K562 (cell line): Measurements from ENCODE around the gene SLC38A8. TPM values are rescaled to one million over a fixed set of nuclear protein-coding genes. Genes with fewer than 3 reads are reported as not detected.

Experiments
- CSDE1 ChIP-seq, 2 experiments: fragments of 450-650 bp; IDR thresholded peaks; 2 replicates each; pipeline ENCODE4 v1.6.1; 2016; ENCODE audit warnings: mild to moderate bottlenecking in 1 of 2
- DPF2 ChIP-seq: fragments of 450-650 bp; IDR thresholded peaks from 2 replicates; pipeline ENCODE4 v1.6.1; 2016
- EP300 ChIP-seq: IDR thresholded peaks from 2 replicates; pipeline ENCODE4 v1.6.1; 2012; ENCODE audit warnings: low read length, improper control_type of control experiment
- KAT2B ChIP-seq: IDR thresholded peaks from one replicate; pipeline ENCODE4 v1.6.1; 2012; ENCODE audit warnings: low read depth, mild to moderate bottlenecking, control low read depth, inconsistent platforms, low read length, moderate library complexity
- KLF16 ChIP-seq: IDR thresholded peaks from 2 replicates; pipeline ENCODE4 v1.6.1; 2016; ENCODE audit warnings: antibody characterized with exemption
- L3MBTL2 ChIP-seq: fragments of 450-650 bp; IDR thresholded peaks from 2 replicates; pipeline ENCODE4 v1.6.1; 2016; ENCODE audit warnings: mild to moderate bottlenecking, moderate library complexity
- RCOR1 ChIP-seq, 2 experiments: IDR thresholded peaks; 2 replicates each; pipeline ENCODE4 v1.6.1; 2012; ENCODE audit warnings: low read depth in 2 of 2, low read length in 2 of 2, borderline replicate concordance in 1 of 2, improper control_type of control experiment in 1 of 2
- SRF ChIP-seq, 2 experiments: fragments of 250-450, 450-650 bp in 1 of 2; sonication (Bioruptor Pico) in 1 of 2; sonication (generic) in 1 of 2; formaldehyde crosslinking; IDR thresholded peaks; 2 replicates each; pipeline versions ENCODE4 v1.5.0 to v1.5.1; 2020 to 2022; ENCODE audit warnings: mild to moderate bottlenecking in 1 of 2, missing genetic modification reagents in 1 of 2
- TBL1XR1 ChIP-seq, 2 experiments: IDR thresholded peaks; 2 replicates each; pipeline ENCODE4 v1.6.1; 2012; ENCODE audit warnings: improper control_type of control experiment in 2 of 2, low read length in 2 of 2, mild to moderate bottlenecking in 1 of 2
- ZNF347 ChIP-seq: fragments of 450-650 bp; formaldehyde crosslinking; IDR thresholded peaks from 2 replicates; pipeline ENCODE4 v1.4.0; 2020; ENCODE audit warnings: low read depth, mild to moderate bottlenecking, moderate library complexity
- polyA plus RNA-seq, 8 experiments: library from polyadenylated mRNA; depleted of rRNA in 4 of 8; stranded (reverse) in 5 of 8; unstranded in 3 of 8; fragments of >200 nt; fragmentation: Nextera tagmentation in 2 of 8; fragmentation: Illumina TruSeq in 1 of 8; extraction: Ambion mirVana in 2 of 8; extraction: Trizol in 1 of 8; gene quantifications; 2 replicates each; pipeline versions ENCODE4 v1.2.1 to v1.2.3, GENCODE V29; 2011 to 2014; ENCODE audit warnings: inconsistent platforms in 1 of 8, missing spikeins in 1 of 8
- total RNA-seq, 7 experiments: library from RNA; depleted of rRNA in 6 of 7; stranded (reverse); fragments of >200 nt in 6 of 7; fragmentation: Illumina TruSeq in 2 of 7; extraction: Trizol in 2 of 7; gene quantifications; 2 replicates each; pipeline versions ENCODE4 v1.2.1 to v1.2.3, GENCODE V29; 2011 to 2021; ENCODE audit warnings: low replicate concordance in 1 of 7
- TF ChIP-seq, protein P1 (sequence below): fragments of 450-650 bp; conservative IDR thresholded peaks from 2 replicates; pipeline ENCODE4 v1.6.1; 2016; ENCODE audit warnings: missing genetic modification characterization, low read depth, mild to moderate bottlenecking, missing compliant biosample characterization, moderate library complexity
- TF ChIP-seq, protein P2 (sequence below), 2 experiments: IDR thresholded peaks; 2 replicates each; pipeline ENCODE4 v1.6.1; 2011; ENCODE audit warnings: borderline replicate concordance in 1 of 2, control low read depth in 1 of 2, low read depth in 1 of 2, low read length in 1 of 2, mild to moderate bottlenecking in 1 of 2, mixed read lengths in 1 of 2, moderate library complexity in 1 of 2; ENCODE audit not compliant: insufficient read depth in 1 of 2, insufficient read length in 1 of 2, poor library complexity in 1 of 2, severe bottlenecking in 1 of 2; ENCODE audit errors: extremely low read depth in 1 of 2
- TF ChIP-seq, protein P3 (sequence below): fragments of 450-650 bp; IDR thresholded peaks from 2 replicates; pipeline ENCODE4 v1.6.1; 2014; ENCODE audit warnings: low read depth, mild to moderate bottlenecking, moderate library complexity, borderline replicate concordance
- TF ChIP-seq, protein P4 (sequence below): fragments of 250-450 bp; sonication (Bioruptor Pico); IDR thresholded peaks from 2 replicates; pipeline ENCODE4 v1.9.0; 2021; ENCODE audit warnings: mild to moderate bottlenecking
- TF ChIP-seq, protein P5 (sequence below): fragments of 200-800 bp; sonication (Bioruptor generic); IDR thresholded peaks from 2 replicates; pipeline ENCODE4 v1.6.1; 2017; ENCODE audit warnings: missing genetic modification characterization, missing compliant biosample characterization
- TF ChIP-seq, protein P6 (sequence below): sonication (generic); formaldehyde crosslinking; IDR thresholded peaks from 2 replicates; pipeline ENCODE4 v1.5.0; 2020; ENCODE audit warnings: missing genetic modification reagents
- TF ChIP-seq, protein P7 (sequence below): fragments of 250-450 bp; sonication (Bioruptor Pico); IDR thresholded peaks from 2 replicates; pipeline ENCODE4 v1.6.1; 2021; ENCODE audit warnings: mild to moderate bottlenecking

The SLC38A8 gene
- total and polyA plus RNA-seq, 9 of the 15 experiments (the other 6 are each of a cell fraction or from before 2014, with no cell fraction given): 0.28 TPM; not detected in 8

DNA sequence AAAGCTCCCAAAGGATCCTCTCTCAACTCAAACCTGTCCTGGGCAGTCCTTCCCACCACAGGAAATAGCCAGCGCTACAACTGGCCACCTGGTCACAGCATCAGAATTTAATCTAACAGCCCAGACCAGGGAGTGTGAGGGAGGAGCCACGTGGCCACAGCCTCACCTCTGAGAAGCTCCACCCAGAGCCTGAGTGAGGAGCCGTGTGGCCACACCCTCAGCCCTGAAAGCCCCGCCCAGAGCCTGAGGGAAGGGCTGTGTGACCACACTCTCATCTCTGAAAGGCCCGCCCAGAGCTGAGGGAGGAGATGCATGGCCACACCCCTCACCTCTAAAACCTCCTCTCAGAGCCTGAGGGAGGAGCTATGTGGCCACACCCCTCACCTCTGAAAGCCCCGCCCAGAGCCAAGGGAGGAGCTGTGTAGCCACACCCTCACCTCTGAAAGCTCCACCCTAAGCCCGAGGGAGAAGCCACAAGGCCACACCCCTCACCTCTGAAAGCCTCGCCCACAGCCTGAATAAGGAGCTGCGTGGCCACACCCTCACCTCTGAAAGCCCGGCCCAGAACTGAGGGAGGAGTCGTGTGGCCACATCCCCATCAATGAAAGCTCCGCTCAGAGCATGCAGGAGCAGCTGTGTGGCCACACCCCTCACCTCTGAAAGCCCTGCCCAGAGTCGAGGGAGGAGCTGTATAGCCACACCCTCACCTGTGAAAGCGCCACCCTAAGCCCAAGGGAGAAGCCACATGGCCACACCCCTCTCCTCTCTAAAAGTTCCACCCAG lies 28.6 kb downstream of the SLC38A8 start (continued):
- TF ChIP-seq, protein P1, sequence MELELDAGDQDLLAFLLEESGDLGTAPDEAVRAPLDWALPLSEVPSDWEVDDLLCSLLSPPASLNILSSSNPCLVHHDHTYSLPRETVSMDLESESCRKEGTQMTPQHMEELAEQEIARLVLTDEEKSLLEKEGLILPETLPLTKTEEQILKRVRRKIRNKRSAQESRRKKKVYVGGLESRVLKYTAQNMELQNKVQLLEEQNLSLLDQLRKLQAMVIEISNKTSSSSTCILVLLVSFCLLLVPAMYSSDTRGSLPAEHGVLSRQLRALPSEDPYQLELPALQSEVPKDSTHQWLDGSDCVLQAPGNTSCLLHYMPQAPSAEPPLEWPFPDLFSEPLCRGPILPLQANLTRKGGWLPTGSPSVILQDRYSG (tag): peak; percentile 80; the same call in 1 of the 2 replicates
- TF ChIP-seq, protein P2, sequence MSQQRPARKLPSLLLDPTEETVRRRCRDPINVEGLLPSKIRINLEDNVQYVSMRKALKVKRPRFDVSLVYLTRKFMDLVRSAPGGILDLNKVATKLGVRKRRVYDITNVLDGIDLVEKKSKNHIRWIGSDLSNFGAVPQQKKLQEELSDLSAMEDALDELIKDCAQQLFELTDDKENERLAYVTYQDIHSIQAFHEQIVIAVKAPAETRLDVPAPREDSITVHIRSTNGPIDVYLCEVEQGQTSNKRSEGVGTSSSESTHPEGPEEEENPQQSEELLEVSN (IDR thresholded peaks at IDR 0.05; ENCODE audit: borderline replicate concordance in 1 of 2, extremely low read depth in 1 of 2, insufficient read depth in 1 of 2, insufficient read length in 1 of 2, low read depth in 1 of 2, low read length in 1 of 2, poor library complexity in 1 of 2, severe bottlenecking in 1 of 2): peak; percentile 60 to 93
- TF ChIP-seq TBL1XR1 (IDR thresholded peaks at IDR 0.05; ENCODE audit: low read length in 2 of 2) (no peak), EP300 (peak; percentile 53; the same call in 1 of the 2 replicates), KLF16 (peak; percentile 74), KAT2B (peak; percentile 15), L3MBTL2 (peak; percentile 95), ZNF347 (no peak), DPF2 (peak; percentile 81), SRF (CRISPR knock-in tag; IDR thresholded peaks at IDR 0.05) (peak in 1 of 2 experiments; percentile 83; a peak in 2 of 4 replicates), RCOR1 (IDR thresholded peaks at IDR 0.05; ENCODE audit: borderline replicate concordance in 1 of 2, low read depth in 2 of 2, low read length in 2 of 2) (peak in 1 of 2 experiments; percentile 32; a peak in 2 of 4 replicates), CSDE1 (IDR thresholded peaks at IDR 0.05) (no peak)
- TF ChIP-seq, protein P3, sequence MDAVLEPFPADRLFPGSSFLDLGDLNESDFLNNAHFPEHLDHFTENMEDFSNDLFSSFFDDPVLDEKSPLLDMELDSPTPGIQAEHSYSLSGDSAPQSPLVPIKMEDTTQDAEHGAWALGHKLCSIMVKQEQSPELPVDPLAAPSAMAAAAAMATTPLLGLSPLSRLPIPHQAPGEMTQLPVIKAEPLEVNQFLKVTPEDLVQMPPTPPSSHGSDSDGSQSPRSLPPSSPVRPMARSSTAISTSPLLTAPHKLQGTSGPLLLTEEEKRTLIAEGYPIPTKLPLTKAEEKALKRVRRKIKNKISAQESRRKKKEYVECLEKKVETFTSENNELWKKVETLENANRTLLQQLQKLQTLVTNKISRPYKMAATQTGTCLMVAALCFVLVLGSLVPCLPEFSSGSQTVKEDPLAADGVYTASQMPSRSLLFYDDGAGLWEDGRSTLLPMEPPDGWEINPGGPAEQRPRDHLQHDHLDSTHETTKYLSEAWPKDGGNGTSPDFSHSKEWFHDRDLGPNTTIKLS: peak; percentile 84; the same call in 1 of the 2 replicates
- TF ChIP-seq, protein P4, sequence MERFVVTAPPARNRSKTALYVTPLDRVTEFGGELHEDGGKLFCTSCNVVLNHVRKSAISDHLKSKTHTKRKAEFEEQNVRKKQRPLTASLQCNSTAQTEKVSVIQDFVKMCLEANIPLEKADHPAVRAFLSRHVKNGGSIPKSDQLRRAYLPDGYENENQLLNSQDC: no peak
- TF ChIP-seq, protein P5, sequence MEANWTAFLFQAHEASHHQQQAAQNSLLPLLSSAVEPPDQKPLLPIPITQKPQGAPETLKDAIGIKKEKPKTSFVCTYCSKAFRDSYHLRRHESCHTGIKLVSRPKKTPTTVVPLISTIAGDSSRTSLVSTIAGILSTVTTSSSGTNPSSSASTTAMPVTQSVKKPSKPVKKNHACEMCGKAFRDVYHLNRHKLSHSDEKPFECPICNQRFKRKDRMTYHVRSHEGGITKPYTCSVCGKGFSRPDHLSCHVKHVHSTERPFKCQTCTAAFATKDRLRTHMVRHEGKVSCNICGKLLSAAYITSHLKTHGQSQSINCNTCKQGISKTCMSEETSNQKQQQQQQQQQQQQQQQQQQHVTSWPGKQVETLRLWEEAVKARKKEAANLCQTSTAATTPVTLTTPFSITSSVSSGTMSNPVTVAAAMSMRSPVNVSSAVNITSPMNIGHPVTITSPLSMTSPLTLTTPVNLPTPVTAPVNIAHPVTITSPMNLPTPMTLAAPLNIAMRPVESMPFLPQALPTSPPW (CRISPR knock-in tag): 0 out of 2 replicates have a peak, but pooled peaks have one; percentile 12
- TF ChIP-seq, protein P6, sequence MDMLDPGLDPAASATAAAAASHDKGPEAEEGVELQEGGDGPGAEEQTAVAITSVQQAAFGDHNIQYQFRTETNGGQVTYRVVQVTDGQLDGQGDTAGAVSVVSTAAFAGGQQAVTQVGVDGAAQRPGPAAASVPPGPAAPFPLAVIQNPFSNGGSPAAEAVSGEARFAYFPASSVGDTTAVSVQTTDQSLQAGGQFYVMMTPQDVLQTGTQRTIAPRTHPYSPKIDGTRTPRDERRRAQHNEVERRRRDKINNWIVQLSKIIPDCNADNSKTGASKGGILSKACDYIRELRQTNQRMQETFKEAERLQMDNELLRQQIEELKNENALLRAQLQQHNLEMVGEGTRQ (CRISPR knock-in tag): peak; percentile 89
- TF ChIP-seq, protein P7, sequence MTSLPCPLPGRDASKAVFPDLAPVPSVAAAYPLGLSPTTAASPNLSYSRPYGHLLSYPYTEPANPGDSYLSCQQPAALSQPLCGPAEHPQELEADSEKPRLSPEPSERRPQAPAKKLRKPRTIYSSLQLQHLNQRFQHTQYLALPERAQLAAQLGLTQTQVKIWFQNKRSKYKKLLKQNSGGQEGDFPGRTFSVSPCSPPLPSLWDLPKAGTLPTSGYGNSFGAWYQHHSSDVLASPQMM (CRISPR knock-in tag): no peak
